Liver (tissue), 9 donors: ENCODE measurements around the gene TAMALIN. TPM values are rescaled to one million over a fixed set of nuclear protein-coding genes. Genes with fewer than 3 reads are reported as not detected.

Experiments
- DNase-seq: peaks from one replicate; pipeline ENCODE4 v3.0.0-alpha.2; 2017; ENCODE audit warnings: low spot score
- H3K27ac ChIP-seq, 2 donors: one replicate each; pipeline ENCODE4 v1.7.0; 2013; ENCODE audit warnings: inconsistent platforms in 2 of 2, low read length in 2 of 2, control low read depth in 1 of 2, low read depth in 1 of 2, mild to moderate bottlenecking in 1 of 2
- H3K27me3 ChIP-seq, 4 donors: one replicate each; pipeline versions ENCODE4 v1.6.1 to v1.7.0; 2013; ENCODE audit warnings: low read length in 3 of 4, inconsistent platforms in 1 of 4, mild to moderate bottlenecking in 1 of 4, moderate library complexity in 1 of 4; ENCODE audit not compliant: control insufficient read depth in 4 of 4, insufficient read depth in 4 of 4
- H3K36me3 ChIP-seq, 4 donors: one replicate each; pipeline versions ENCODE4 v1.6.1 to v1.7.0; 2013; ENCODE audit warnings: low read length in 3 of 4, mild to moderate bottlenecking in 3 of 4, low read depth in 1 of 4, moderate library complexity in 1 of 4; ENCODE audit not compliant: control insufficient read depth in 4 of 4, insufficient read depth in 3 of 4
- H3K4me1 ChIP-seq, 4 donors: one replicate each; pipeline versions ENCODE4 v1.6.1 to v1.7.0; 2013; ENCODE audit warnings: low read length in 3 of 4, mild to moderate bottlenecking in 3 of 4, moderate library complexity in 1 of 4; ENCODE audit not compliant: control insufficient read depth in 4 of 4, insufficient read depth in 4 of 4
- H3K4me3 ChIP-seq, 3 donors: one replicate each; pipeline versions ENCODE4 v1.6.1 to v1.7.0; 2013; ENCODE audit warnings: low read length in 3 of 3, control low read depth in 1 of 3, low read depth in 1 of 3, mild to moderate bottlenecking in 1 of 3
- H3K9ac ChIP-seq, 2 donors: one replicate each; pipeline ENCODE4 v1.7.0; 2013; ENCODE audit warnings: low read length in 2 of 2, mild to moderate bottlenecking in 2 of 2, moderate library complexity in 2 of 2, control low read depth in 1 of 2, low read depth in 1 of 2
- H3K9me3 ChIP-seq, 4 donors: one replicate each; pipeline versions ENCODE4 v1.6.1 to v1.7.0; 2013; ENCODE audit warnings: low read length in 3 of 4; ENCODE audit not compliant: control insufficient read depth in 4 of 4
- FOXA1 ChIP-seq: IDR thresholded peaks from 2 replicates; pipeline ENCODE4 v1.6.1; 2016; ENCODE audit warnings: antibody characterized with exemption
- FOXA2 ChIP-seq: IDR thresholded peaks from 2 replicates; pipeline ENCODE4 v1.6.1; 2016; ENCODE audit warnings: antibody characterized with exemption
- GABPA ChIP-seq, 2 donors: IDR thresholded peaks in 1 of 2; conservative IDR thresholded peaks in 1 of 2; 2 replicates each; pipeline ENCODE4 v1.6.1; 2016; ENCODE audit warnings: antibody characterized with exemption in 2 of 2, mild to moderate bottlenecking in 1 of 2, moderate library complexity in 1 of 2
- HNF4A ChIP-seq, 2 donors: conservative IDR thresholded peaks; 2 replicates each; pipeline ENCODE4 v1.6.1; 2016; ENCODE audit warnings: antibody characterized with exemption in 2 of 2, mild to moderate bottlenecking in 2 of 2
- HNF4G ChIP-seq: IDR thresholded peaks from 2 replicates; pipeline ENCODE4 v1.6.1; 2016; ENCODE audit warnings: antibody characterized with exemption
- JUND ChIP-seq, 2 donors: IDR thresholded peaks; 2 replicates each; pipeline ENCODE4 v1.6.1; 2016; ENCODE audit warnings: antibody characterized with exemption in 2 of 2
- MAX ChIP-seq: IDR thresholded peaks from 2 replicates; pipeline ENCODE4 v1.6.1; 2016; ENCODE audit warnings: antibody characterized with exemption
- NR2F2 ChIP-seq: IDR thresholded peaks from 2 replicates; pipeline ENCODE4 v1.6.1; 2016; ENCODE audit warnings: antibody characterized with exemption
- RAD21 ChIP-seq, 2 donors: IDR thresholded peaks; 2 replicates each; pipeline ENCODE4 v1.6.1; 2016; ENCODE audit warnings: antibody characterized with exemption in 2 of 2, mild to moderate bottlenecking in 2 of 2
- RXRA ChIP-seq, 2 donors: IDR thresholded peaks; 2 replicates each; pipeline ENCODE4 v1.6.1; 2017 to 2018; ENCODE audit warnings: antibody characterized with exemption in 2 of 2, mild to moderate bottlenecking in 1 of 2
- SP1 ChIP-seq: IDR thresholded peaks from 2 replicates; pipeline ENCODE4 v1.6.1; 2018; ENCODE audit warnings: antibody characterized with exemption, mild to moderate bottlenecking
- TAF1 ChIP-seq: conservative IDR thresholded peaks from 2 replicates; pipeline ENCODE4 v1.6.1; 2016; ENCODE audit warnings: antibody characterized with exemption, mild to moderate bottlenecking
- YY1 ChIP-seq: IDR thresholded peaks from 2 replicates; pipeline ENCODE4 v1.6.1; 2016; ENCODE audit warnings: antibody characterized with exemption, mild to moderate bottlenecking
- WGBS: extraction: QIAGEN DNeasy Blood & Tissue Kit; methylation state at CpG from one replicate; pipeline ENCODE4 v1.1.7; 2013; 5-methylcytosine and 5-hydroxymethylcytosine counted together
- polyA plus RNA-seq, 2 donors: library from polyadenylated mRNA; stranded (reverse) in 1 of 2; unstranded in 1 of 2; fragments of 200-250 nt in 1 of 2; fragments of >200 nt in 1 of 2; fragmentation: Nextera tagmentation in 1 of 2; extraction: Ambion mirVana in 1 of 2; gene quantifications; one replicate each; pipeline versions ENCODE4 v1.2.1 to v1.2.3, GENCODE V29; 2013 to 2015
- total RNA-seq, 2 donors: library from RNA; depleted of rRNA; stranded (reverse); fragments of >200 nt; gene quantifications; one replicate each; pipeline ENCODE4 v1.2.3, GENCODE V29; 2014
- TF ChIP-seq, protein P1 (sequence below): fragments of 150-350 bp; IDR thresholded peaks from 2 replicates; pipeline ENCODE4 v1.5.1; 2017; ENCODE audit warnings: improper control_type of control experiment, low read depth, low read length; ENCODE audit not compliant: missing input control
- TF ChIP-seq, protein P2 (sequence below): IDR thresholded peaks from 2 replicates; pipeline ENCODE4 v1.6.1; 2016; ENCODE audit warnings: antibody characterized with exemption
- TF ChIP-seq, protein P3 (sequence below): IDR thresholded peaks from 2 replicates; pipeline ENCODE4 v1.6.1; 2016; ENCODE audit warnings: antibody characterized with exemption
- donor health status: healthy.
- donor health status: healthy.
- donor health status: healthy.
- donor health status: healthy.
- donor health status: healthy.

Gene TAMALIN
- total and polyA plus RNA-seq, 4 donors, result 1.1 to 9.9 (median 2.5) TPM

- TF ChIP-seq, protein P1, sequence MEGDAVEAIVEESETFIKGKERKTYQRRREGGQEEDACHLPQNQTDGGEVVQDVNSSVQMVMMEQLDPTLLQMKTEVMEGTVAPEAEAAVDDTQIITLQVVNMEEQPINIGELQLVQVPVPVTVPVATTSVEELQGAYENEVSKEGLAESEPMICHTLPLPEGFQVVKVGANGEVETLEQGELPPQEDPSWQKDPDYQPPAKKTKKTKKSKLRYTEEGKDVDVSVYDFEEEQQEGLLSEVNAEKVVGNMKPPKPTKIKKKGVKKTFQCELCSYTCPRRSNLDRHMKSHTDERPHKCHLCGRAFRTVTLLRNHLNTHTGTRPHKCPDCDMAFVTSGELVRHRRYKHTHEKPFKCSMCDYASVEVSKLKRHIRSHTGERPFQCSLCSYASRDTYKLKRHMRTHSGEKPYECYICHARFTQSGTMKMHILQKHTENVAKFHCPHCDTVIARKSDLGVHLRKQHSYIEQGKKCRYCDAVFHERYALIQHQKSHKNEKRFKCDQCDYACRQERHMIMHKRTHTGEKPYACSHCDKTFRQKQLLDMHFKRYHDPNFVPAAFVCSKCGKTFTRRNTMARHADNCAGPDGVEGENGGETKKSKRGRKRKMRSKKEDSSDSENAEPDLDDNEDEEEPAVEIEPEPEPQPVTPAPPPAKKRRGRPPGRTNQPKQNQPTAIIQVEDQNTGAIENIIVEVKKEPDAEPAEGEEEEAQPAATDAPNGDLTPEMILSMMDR, result no peak
- TF ChIP-seq, protein P2, sequence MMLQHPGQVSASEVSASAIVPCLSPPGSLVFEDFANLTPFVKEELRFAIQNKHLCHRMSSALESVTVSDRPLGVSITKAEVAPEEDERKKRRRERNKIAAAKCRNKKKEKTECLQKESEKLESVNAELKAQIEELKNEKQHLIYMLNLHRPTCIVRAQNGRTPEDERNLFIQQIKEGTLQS, result no peak
- no peak for TF ChIP-seq FOXA2
These were observed 12.3 kb upstream of the TAMALIN start (continued) for GRCh38 chr12:51994539-51994820.

DNA sequence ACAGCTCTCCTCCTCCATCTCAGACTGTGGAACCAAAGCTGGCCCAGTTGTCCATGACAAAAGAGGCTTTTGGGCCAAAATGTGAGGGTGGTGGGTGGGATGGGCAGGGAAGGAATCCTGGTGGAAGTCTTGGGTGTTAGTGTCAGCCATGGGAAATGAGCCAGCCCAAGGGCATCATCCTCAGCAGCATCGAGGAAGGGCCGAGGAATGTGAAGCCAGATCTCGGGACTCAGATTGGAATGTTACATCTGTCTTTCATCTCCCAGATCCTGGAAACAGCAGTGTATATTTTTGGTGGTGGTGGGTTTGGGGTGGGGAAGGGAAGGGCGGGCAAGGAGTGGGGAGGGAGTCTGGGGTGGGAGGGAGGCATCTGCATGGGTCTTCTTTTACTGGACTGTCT, 11.8 kb upstream of the TAMALIN start:
- DNase-seq, result no peak
- no peak overlapping the region for H3K9ac ChIP-seq
- WGBS, result 86% methylated on average over 4 of the region's 4 CpGs
- no peak overlapping the region for H3K27ac ChIP-seq
- no peaks in the 10 kb centered on the region for H3K27me3 ChIP-seq
- H3K4me3 ChIP-seq, result no peak overlapping the region
- peaks cover 0 to 5% (median 0%) of the 10 kb centered on the region in 4 donors for H3K4me1 ChIP-seq
- peaks cover 8 to 45% (median 23%) of the 10 kb centered on the region in 4 donors for H3K36me3 ChIP-seq
- TF ChIP-seq, protein P3, sequence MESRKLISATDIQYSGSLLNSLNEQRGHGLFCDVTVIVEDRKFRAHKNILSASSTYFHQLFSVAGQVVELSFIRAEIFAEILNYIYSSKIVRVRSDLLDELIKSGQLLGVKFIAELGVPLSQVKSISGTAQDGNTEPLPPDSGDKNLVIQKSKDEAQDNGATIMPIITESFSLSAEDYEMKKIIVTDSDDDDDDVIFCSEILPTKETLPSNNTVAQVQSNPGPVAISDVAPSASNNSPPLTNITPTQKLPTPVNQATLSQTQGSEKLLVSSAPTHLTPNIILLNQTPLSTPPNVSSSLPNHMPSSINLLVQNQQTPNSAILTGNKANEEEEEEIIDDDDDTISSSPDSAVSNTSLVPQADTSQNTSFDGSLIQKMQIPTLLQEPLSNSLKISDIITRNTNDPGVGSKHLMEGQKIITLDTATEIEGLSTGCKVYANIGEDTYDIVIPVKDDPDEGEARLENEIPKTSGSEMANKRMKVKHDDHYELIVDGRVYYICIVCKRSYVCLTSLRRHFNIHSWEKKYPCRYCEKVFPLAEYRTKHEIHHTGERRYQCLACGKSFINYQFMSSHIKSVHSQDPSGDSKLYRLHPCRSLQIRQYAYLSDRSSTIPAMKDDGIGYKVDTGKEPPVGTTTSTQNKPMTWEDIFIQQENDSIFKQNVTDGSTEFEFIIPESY, result no peak
- TF ChIP-seq HNF4G (no peak), RAD21 (IDR thresholded peaks at IDR 0.05) (no peak), FOXA1 (no peak), GABPA (IDR thresholded peaks at IDR 0.05 in 1 of 2, conservative IDR thresholded peaks at IDR 0.05 in 1 of 2) (no peak), MAX (no peak), NR2F2 (no peak), TAF1 (no peak)
- TF ChIP-seq, protein P1, result no peak
- TF ChIP-seq, protein P2, result no peak
- no peaks in the 10 kb centered on the region for H3K9me3 ChIP-seq

DNA sequence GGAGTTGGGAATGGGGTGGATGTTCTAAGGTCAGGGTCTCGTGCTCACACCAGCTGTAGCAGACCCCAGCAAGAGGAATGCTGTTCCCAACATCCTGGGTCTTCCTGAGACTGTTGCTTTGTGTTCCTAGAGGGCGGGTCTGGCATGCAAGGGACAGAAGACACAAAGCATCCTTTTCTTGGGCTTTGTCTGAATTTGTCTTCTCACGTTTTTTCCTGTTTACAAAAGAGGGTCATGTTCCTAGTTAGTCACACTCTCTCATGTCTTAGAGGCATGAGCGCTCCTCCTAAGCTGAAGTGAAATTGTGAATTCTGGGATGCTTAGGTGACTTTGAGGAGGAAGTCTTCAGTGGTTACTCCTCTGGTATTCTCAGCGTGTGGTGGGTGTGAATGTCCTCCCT, 9.6 kb upstream of the TAMALIN start:
- Histone ChIP-seq H3K27ac (no peak overlapping the region), H3K9ac (no peak overlapping the region), H3K27me3 (no peaks in the 10 kb centered on the region), H3K4me3 (no peak overlapping the region), H3K36me3 (peaks cover 8 to 31% (median 20%) of the 10 kb centered on the region in 4 donors), H3K4me1 (peaks cover 0 to 5% (median 0%) of the 10 kb centered on the region in 4 donors), H3K9me3 (no peaks in the 10 kb centered on the region)
- DNase-seq, result no peak
- TF ChIP-seq NR2F2, result no peak
- TF ChIP-seq RXRA (IDR thresholded peaks at IDR 0.05), result no peak
- no peak for TF ChIP-seq MAX
- TF ChIP-seq, protein P3, result no peak
- TF ChIP-seq TAF1, result no peak
- TF ChIP-seq RAD21 (IDR thresholded peaks at IDR 0.05), result no peak
- no peak for TF ChIP-seq JUND (IDR thresholded peaks at IDR 0.05)
- TF ChIP-seq GABPA (IDR thresholded peaks at IDR 0.05 in 1 of 2, conservative IDR thresholded peaks at IDR 0.05 in 1 of 2), result no peak
- TF ChIP-seq FOXA1, result no peak
- no peak for TF ChIP-seq HNF4G
- no peak for TF ChIP-seq SP1
- no peak for TF ChIP-seq HNF4A (conservative IDR thresholded peaks at IDR 0.05)
- no peak for TF ChIP-seq FOXA2
- TF ChIP-seq YY1, result no peak
- TF ChIP-seq, protein P1, result no peak
- WGBS, result 89% methylated on average over 5 of the region's 5 CpGs
